Suprapubic skin (tissue), 4 donors: Measurements from ENCODE around the gene COL5A1. TPM values are rescaled to one million over a fixed set of nuclear protein-coding genes. Genes with fewer than 3 reads are reported as not detected.

Experiments
- DNase-seq, 2 donors: peaks; one replicate each; pipeline ENCODE4 v3.0.0-alpha.2; 2019; ENCODE audit warnings: low spot score in 2 of 2
- H3K27ac ChIP-seq: fragments of 200-600 bp; sonication (generic); one replicate; pipeline ENCODE4 v1.5.1; 2019
- H3K27me3 ChIP-seq: fragments of 200-600 bp; sonication (generic); one replicate; pipeline ENCODE4 v1.5.1; 2019
- H3K36me3 ChIP-seq: fragments of 200-600 bp; sonication (generic); one replicate; pipeline ENCODE4 v1.5.1; 2019
- H3K4me1 ChIP-seq: fragments of 200-600 bp; sonication (generic); one replicate; pipeline ENCODE4 v1.5.1; 2019
- H3K4me3 ChIP-seq: fragments of 200-600 bp; sonication (generic); one replicate; pipeline ENCODE4 v1.5.1; 2019; ENCODE audit warnings: mild to moderate bottlenecking
- H3K9me3 ChIP-seq: fragments of 200-600 bp; sonication (generic); one replicate; pipeline ENCODE4 v1.5.1; 2019
- EP300 ChIP-seq: sonication (generic); formaldehyde crosslinking; IDR thresholded peaks from one replicate; pipeline ENCODE4 v1.6.1; 2017; ENCODE audit warnings: antibody characterized with exemption
- POLR2A ChIP-seq, 2 donors: fragments of 450-650 bp; IDR thresholded peaks; one replicate each; pipeline ENCODE4 v1.6.1; 2017; ENCODE audit warnings: antibody characterized with exemption in 2 of 2, mild to moderate bottlenecking in 2 of 2, moderate library complexity in 2 of 2
- POLR2AphosphoS5 ChIP-seq, 3 donors: sonication (generic); formaldehyde crosslinking; IDR thresholded peaks; one replicate each; pipeline ENCODE4 v1.6.1; 2017; ENCODE audit warnings: antibody characterized with exemption in 3 of 3
- WGBS: methylation state at CpG from one replicate; pipeline ENCODE4 v1.1.5; 2018; 5-methylcytosine and 5-hydroxymethylcytosine counted together
- total RNA-seq, 4 donors: library from RNA; depleted of rRNA; stranded (reverse); fragments of >200 nt; gene quantifications; one replicate each; pipeline ENCODE4 v1.1.0, GENCODE V29; 2016
- TF ChIP-seq, protein P1 (sequence below), 2 donors: fragments of 200-600 bp in 1 of 2; fragments of 450-650 bp in 1 of 2; sonication (generic) in 1 of 2; IDR thresholded peaks; one replicate each; pipeline ENCODE4 v1.5.1; 2016 to 2019; ENCODE audit warnings: antibody characterized with exemption in 2 of 2, mild to moderate bottlenecking in 1 of 2, moderate library complexity in 1 of 2

COL5A1 gene
- total RNA-seq, 4 donors from 2014 or later = 8.6 to 16.5 (median 15.4) TPM

DNA sequence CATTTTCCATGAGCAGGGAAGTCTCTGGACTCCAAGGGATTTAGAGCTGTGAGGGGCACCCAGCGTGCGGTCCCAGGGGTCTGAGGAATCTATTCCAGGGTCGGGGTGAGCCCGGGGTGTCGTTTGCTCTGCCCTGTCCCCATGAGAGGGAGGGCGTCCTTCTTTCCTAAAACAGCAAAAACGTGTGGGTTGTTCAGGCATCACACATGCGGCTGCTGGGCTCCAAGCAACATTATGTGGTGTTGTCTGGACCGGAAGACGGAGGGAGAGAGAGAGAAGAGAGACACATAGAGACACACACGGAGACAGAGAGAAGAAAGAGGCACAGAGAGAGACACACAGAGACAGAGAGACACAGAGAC, 42.7 kb upstream of the COL5A1 start:
- 69% methylated on average over 11 of the region's 11 CpGs for WGBS
- Histone ChIP-seq H3K4me1 (no peaks in the 10 kb centered on the region), H3K36me3 (no peaks in the 10 kb centered on the region), H3K27me3 (peaks cover 14% of the 10 kb centered on the region), H3K9me3 (no peaks in the 10 kb centered on the region), H3K27ac (no peak overlapping the region), H3K4me3 (no peak overlapping the region)
- TF ChIP-seq EP300 = no peak
- TF ChIP-seq, protein P1, sequence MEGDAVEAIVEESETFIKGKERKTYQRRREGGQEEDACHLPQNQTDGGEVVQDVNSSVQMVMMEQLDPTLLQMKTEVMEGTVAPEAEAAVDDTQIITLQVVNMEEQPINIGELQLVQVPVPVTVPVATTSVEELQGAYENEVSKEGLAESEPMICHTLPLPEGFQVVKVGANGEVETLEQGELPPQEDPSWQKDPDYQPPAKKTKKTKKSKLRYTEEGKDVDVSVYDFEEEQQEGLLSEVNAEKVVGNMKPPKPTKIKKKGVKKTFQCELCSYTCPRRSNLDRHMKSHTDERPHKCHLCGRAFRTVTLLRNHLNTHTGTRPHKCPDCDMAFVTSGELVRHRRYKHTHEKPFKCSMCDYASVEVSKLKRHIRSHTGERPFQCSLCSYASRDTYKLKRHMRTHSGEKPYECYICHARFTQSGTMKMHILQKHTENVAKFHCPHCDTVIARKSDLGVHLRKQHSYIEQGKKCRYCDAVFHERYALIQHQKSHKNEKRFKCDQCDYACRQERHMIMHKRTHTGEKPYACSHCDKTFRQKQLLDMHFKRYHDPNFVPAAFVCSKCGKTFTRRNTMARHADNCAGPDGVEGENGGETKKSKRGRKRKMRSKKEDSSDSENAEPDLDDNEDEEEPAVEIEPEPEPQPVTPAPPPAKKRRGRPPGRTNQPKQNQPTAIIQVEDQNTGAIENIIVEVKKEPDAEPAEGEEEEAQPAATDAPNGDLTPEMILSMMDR (IDR thresholded peaks at IDR 0.05) = no peak
- no peak for TF ChIP-seq POLR2A (IDR thresholded peaks at IDR 0.05)
- TF ChIP-seq POLR2AphosphoS5 (IDR thresholded peaks at IDR 0.05) = no peak
- DNase-seq = peak in 1 of 2 donors; percentile 33

DNA sequence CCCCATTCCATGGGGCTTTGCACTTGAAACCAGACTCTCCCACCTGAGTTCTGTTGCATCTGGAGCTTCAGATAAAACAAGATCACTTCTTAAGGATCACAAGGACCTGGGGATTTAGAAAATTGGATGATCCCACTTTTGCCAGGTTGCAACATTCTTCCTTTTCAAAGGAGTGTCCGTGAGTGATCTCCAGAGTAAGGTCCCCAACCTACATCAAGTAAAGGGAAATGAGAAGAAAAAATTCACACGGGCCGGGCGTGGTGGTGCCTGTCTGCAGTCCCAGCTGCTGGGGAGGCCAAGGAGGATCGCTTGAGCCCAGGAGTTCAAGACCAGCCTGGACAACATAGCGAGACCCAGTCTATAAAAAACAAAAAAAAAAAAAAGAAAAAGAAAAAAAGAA, 41.2 kb upstream of the COL5A1 start:
- WGBS = 88% methylated on average over 6 of the region's 6 CpGs
- TF ChIP-seq POLR2A (IDR thresholded peaks at IDR 0.05) (no peak), EP300 (no peak), POLR2AphosphoS5 (IDR thresholded peaks at IDR 0.05) (no peak)
- TF ChIP-seq, protein P1 (IDR thresholded peaks at IDR 0.05) = no peak
- Histone ChIP-seq H3K27ac (no peak overlapping the region), H3K4me3 (no peak overlapping the region), H3K9me3 (no peaks in the 10 kb centered on the region), H3K27me3 (peaks cover 16% of the 10 kb centered on the region), H3K4me1 (no peaks in the 10 kb centered on the region), H3K36me3 (no peaks in the 10 kb centered on the region)
- no peak for DNase-seq

DNA sequence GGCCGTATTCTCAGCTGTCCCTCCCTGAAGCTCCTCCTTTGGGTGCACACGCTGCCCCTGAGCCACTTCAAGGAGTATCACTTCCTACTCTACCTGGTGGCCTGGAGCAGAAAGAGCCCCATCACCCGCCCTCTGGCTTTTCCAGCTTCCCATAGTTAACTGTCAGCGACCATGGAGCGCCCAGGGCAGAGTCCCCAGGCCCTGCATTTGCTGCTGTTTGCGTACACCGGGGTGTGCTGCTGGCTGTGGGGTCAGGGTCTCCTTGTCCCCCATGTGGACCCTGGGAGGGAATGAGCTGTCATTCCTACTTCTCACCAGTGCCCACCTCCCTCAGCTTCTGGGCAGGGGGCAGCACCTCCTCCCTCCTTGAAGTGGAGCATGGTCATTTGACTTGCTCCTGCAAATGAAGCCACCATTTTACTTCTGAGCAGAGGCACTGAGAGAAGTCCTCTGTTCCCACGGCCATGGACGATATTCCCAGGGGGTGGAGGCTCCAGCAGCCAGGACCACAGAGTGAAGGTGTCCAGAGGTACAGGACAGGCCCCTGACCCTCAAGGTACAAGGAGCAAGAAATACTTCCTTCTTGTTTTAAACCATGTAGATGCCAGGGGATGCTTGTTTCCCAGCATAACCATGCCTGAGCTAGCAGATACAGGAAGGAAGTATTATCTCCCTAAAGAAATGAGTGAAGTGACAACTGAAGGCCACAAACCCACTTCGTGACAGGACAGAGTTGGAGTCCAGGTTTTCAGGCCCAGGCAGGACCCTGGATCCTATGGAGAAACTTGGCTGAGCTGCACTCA, 40.6 kb upstream of the COL5A1 start:
- TF ChIP-seq, protein P1 (IDR thresholded peaks at IDR 0.05) = no peak
- TF ChIP-seq POLR2A (IDR thresholded peaks at IDR 0.05) = no peak
- TF ChIP-seq POLR2AphosphoS5 (IDR thresholded peaks at IDR 0.05) = no peak
- TF ChIP-seq EP300 = no peak
- no peaks in the 10 kb centered on the region for H3K9me3 ChIP-seq
- no peaks in the 10 kb centered on the region for H3K36me3 ChIP-seq
- peaks cover 17% of the 10 kb centered on the region for H3K27me3 ChIP-seq
- no peaks in the 10 kb centered on the region for H3K4me1 ChIP-seq
- DNase-seq = peak; percentile 54 to 56
- WGBS = 94% methylated on average over 8 of the region's 10 CpGs
- H3K4me3 ChIP-seq = no peak overlapping the region
- H3K27ac ChIP-seq = no peak overlapping the region

DNA sequence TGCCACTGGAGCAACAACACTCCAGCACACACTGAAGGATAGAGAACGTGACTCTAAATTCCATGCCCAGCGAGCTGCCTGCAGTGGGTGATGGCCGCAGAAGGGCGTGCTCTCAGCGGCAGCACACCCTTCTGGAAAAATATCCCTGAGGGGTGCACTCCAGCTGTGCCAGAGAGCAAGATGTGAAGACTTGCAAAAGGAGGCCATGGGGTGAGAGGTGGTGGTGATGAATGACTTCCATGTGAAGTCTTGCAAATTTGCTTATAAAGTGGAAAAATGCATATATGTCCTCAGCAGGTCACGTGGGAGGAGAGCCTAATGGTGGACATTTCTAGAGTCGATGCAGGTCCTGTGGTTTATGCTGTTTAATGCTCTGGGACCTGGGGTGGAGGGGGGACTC, 39.8 kb upstream of the COL5A1 start:
- TF ChIP-seq POLR2A (IDR thresholded peaks at IDR 0.05) (no peak), EP300 (no peak), POLR2AphosphoS5 (IDR thresholded peaks at IDR 0.05) (no peak)
- TF ChIP-seq, protein P1 (IDR thresholded peaks at IDR 0.05) = no peak
- peaks cover 17% of the 10 kb centered on the region for H3K27me3 ChIP-seq

DNA sequence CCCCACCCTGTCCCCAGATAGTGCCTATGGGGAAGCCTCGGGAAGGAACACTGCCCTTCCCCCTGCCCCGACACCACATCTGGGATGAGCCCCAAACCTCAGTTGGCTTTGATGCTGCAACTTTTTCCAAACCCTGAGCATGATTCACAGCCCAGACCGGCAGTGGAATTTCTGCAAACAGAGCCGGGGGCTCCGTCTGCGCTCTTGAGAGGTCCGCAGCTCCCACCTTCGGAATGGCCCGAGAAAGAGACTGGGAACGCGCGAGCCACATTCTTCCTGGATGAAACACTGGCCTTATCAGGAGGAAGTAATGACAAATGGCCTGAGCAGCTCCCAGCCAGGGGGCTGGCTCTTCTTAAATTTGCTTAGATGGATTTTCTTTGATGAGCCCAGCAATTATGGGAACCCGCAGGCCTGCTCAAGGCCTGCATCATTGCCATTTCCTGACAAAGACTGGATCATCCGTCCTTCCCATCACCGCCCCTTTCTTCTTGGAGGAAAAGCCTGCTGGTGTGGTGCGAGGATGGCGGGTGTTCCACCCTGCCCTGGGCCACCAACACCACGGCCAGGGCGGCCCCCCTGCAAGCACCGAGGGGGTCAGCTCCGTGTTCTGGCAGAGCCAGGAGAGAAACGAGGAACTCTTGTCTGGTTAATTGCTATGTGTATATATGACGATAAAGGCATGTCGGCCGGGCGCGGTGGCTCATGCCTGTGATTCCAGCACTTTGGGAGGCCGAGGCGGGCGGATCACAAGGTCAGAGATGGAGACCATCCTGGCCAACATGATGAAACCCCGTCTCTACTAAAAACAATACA, 38.8 kb upstream of the COL5A1 start:
- 68% methylated on average over 26 of the region's 31 CpGs for WGBS

More for the DNA sequence above, 39.8 kb upstream of the COL5A1 start:
- Histone ChIP-seq H3K4me1 (no peaks in the 10 kb centered on the region), H3K9me3 (no peaks in the 10 kb centered on the region), H3K27ac (no peak overlapping the region), H3K4me3 (no peak overlapping the region), H3K36me3 (no peaks in the 10 kb centered on the region)
- 77% methylated on average over 7 of the region's 7 CpGs for WGBS
- DNase-seq = peak in 1 of 2 donors; percentile 27

More for the DNA sequence above, 38.8 kb upstream of the COL5A1 start:
- peak in 1 of 2 donors; percentile 61 for DNase-seq
- peak overlapping the region; percentile 27 for H3K27ac ChIP-seq
- peaks cover 17% of the 10 kb centered on the region for H3K27me3 ChIP-seq
- TF ChIP-seq POLR2AphosphoS5 (IDR thresholded peaks at IDR 0.05) (no peak), POLR2A (IDR thresholded peaks at IDR 0.05) (no peak), EP300 (no peak)
- TF ChIP-seq, protein P1 (IDR thresholded peaks at IDR 0.05) = no peak
- no peaks in the 10 kb centered on the region for H3K36me3 ChIP-seq
- H3K4me3 ChIP-seq = no peak overlapping the region
- H3K9me3 ChIP-seq = no peaks in the 10 kb centered on the region
- no peaks in the 10 kb centered on the region for H3K4me1 ChIP-seq
